ENCODE results near the gene NUDT17. TPM values are rescaled to one million over a fixed set of nuclear protein-coding genes. Genes with fewer than 3 reads are reported as not detected.

Gene NUDT17
- polyA plus RNA-seq, 1 of the 3 experiments (the other 2 are of a cell fraction) = 8.1 TPM

- no peak for TF ChIP-seq REST (IDR thresholded peaks at IDR 0.05; ENCODE audit: low read depth, low read length)
- no peak for TF ChIP-seq CHD2 (IDR thresholded peaks at IDR 0.05; ENCODE audit: low read length, partially characterized antibody)
- no peak for TF ChIP-seq FOXM1 (IDR thresholded peaks at IDR 0.05; ENCODE audit: low read depth)
- no peak for TF ChIP-seq IRF3 (IDR thresholded peaks at IDR 0.05; ENCODE audit: low read depth, low read length)
- no peak for TF ChIP-seq GABPA (IDR thresholded peaks at IDR 0.05; ENCODE audit: low read depth)
- no peak for TF ChIP-seq FOSL2 (IDR thresholded peaks at IDR 0.05; ENCODE audit: borderline replicate concordance, low read depth)
- TF ChIP-seq, protein P1, sequence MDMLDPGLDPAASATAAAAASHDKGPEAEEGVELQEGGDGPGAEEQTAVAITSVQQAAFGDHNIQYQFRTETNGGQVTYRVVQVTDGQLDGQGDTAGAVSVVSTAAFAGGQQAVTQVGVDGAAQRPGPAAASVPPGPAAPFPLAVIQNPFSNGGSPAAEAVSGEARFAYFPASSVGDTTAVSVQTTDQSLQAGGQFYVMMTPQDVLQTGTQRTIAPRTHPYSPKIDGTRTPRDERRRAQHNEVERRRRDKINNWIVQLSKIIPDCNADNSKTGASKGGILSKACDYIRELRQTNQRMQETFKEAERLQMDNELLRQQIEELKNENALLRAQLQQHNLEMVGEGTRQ (IDR thresholded peaks at IDR 0.05; ENCODE audit: borderline replicate concordance, low read depth, low read length) = no peak
- no peak for TF ChIP-seq MEF2A (IDR thresholded peaks at IDR 0.05; ENCODE audit: borderline replicate concordance, low read depth)
- TF ChIP-seq EP300 (IDR thresholded peaks at IDR 0.05; ENCODE audit: borderline replicate concordance in 1 of 2, low read depth in 1 of 2, low read length in 1 of 2) = no peak
Measured at GRCh38 chr1:145805057-145805456, 40.4 kb upstream of the NUDT17 start (continued).

GRCh38 chr1:145806408-145806807 lies 39.0 kb upstream of the NUDT17 start:
- DNase-seq = no peak
- Histone ChIP-seq H2AFZ (ENCODE audit: low read depth) (no peak overlapping the region), H3K9ac (no peak overlapping the region), H3K79me2 (ENCODE audit: insufficient read depth) (peaks cover 75% of the 10 kb centered on the region), H4K20me1 (ENCODE audit: insufficient read depth) (peaks cover 52% of the 10 kb centered on the region), H3K36me3 (replicated peaks in 1 of 2; ENCODE audit: control insufficient read depth in 1 of 2, insufficient read depth in 2 of 2, low read length in 1 of 2) (no peaks in the 10 kb centered on the region), H3K4me1 (ENCODE audit: control insufficient read depth in 1 of 2, insufficient read depth in 2 of 2, low read depth in 1 of 2, low read length in 1 of 2) (peaks cover 0 to 14% of the 10 kb centered on the region in 2 experiments; a peak in 2 of 4 replicates), H3K4me3 (ENCODE audit: low read depth in 2 of 2, low read length in 1 of 2) (no peak overlapping the region), H3K9me3 (no peaks in the 10 kb centered on the region), H3K9me2 (no peaks in the 10 kb centered on the region), H3K27ac (ENCODE audit: low read depth in 2 of 2, low read length in 1 of 2) (no peak overlapping the region), H3F3A (replicated peaks; ENCODE audit: insufficient read depth) (peaks cover 3% of the 10 kb centered on the region), H3K27me3 (ENCODE audit: insufficient read depth) (no peaks in the 10 kb centered on the region), H3K4me2 (no peak overlapping the region)
- TF ChIP-seq FOXM1 (IDR thresholded peaks at IDR 0.05; ENCODE audit: low read depth) = no peak
- TF ChIP-seq POLR2AphosphoS5 (IDR thresholded peaks at IDR 0.05; ENCODE audit: low read depth, low read length) = no peak
- TF ChIP-seq TCF12 (IDR thresholded peaks at IDR 0.05) = no peak
- TF ChIP-seq, protein P2, sequence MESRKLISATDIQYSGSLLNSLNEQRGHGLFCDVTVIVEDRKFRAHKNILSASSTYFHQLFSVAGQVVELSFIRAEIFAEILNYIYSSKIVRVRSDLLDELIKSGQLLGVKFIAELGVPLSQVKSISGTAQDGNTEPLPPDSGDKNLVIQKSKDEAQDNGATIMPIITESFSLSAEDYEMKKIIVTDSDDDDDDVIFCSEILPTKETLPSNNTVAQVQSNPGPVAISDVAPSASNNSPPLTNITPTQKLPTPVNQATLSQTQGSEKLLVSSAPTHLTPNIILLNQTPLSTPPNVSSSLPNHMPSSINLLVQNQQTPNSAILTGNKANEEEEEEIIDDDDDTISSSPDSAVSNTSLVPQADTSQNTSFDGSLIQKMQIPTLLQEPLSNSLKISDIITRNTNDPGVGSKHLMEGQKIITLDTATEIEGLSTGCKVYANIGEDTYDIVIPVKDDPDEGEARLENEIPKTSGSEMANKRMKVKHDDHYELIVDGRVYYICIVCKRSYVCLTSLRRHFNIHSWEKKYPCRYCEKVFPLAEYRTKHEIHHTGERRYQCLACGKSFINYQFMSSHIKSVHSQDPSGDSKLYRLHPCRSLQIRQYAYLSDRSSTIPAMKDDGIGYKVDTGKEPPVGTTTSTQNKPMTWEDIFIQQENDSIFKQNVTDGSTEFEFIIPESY (IDR thresholded peaks at IDR 0.05; ENCODE audit: borderline replicate concordance, low read depth) = no peak
- TF ChIP-seq RCOR1 (IDR thresholded peaks at IDR 0.05; ENCODE audit: low read length) = no peak
- no peak for TF ChIP-seq GABPA (IDR thresholded peaks at IDR 0.05; ENCODE audit: low read depth)
- TF ChIP-seq FOXJ3 (CRISPR knock-in tag; IDR thresholded peaks at IDR 0.05) = no peak
- TF ChIP-seq IRF3 (IDR thresholded peaks at IDR 0.05; ENCODE audit: low read depth, low read length) = no peak
- TF ChIP-seq EP300 (IDR thresholded peaks at IDR 0.05; ENCODE audit: borderline replicate concordance in 1 of 2, low read depth in 1 of 2, low read length in 1 of 2) = no peak
- TF ChIP-seq NFIC (IDR thresholded peaks at IDR 0.05; ENCODE audit: borderline replicate concordance) = no peak
- no peak for TF ChIP-seq EZH2phosphoT487 (IDR thresholded peaks at IDR 0.05; ENCODE audit: borderline replicate concordance, low read depth)
- TF ChIP-seq MXI1 (IDR thresholded peaks at IDR 0.05; ENCODE audit: low read depth, low read length) = no peak
- TF ChIP-seq RFX5 (IDR thresholded peaks at IDR 0.05; ENCODE audit: low read length) = no peak
- TF ChIP-seq SIN3A (IDR thresholded peaks at IDR 0.05; ENCODE audit: borderline replicate concordance, low read depth, low read length) = no peak
- no peak for TF ChIP-seq SMC3 (IDR thresholded peaks at IDR 0.05; ENCODE audit: low read depth, low read length)
- TF ChIP-seq, protein P3, sequence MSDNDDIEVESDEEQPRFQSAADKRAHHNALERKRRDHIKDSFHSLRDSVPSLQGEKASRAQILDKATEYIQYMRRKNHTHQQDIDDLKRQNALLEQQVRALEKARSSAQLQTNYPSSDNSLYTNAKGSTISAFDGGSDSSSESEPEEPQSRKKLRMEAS (IDR thresholded peaks at IDR 0.05; ENCODE audit: low read depth) = no peak
- 98% methylated on average over 4 of the region's 4 CpGs for WGBS (ENCODE audit: low lambda C conversion rate)
- ChIA-PET CTCF (interaction anchor here (1.1 kb wide), 1 partner anchor 37 kb away, joined by 3 read pairs; no protein-coding TSS in a partner anchor), POLR2A (no interaction called here)
